Right ventricle myocardium inferior (tissue), 1 donor: Measurements from ENCODE around the gene PRKN. TPM values are rescaled to one million over a fixed set of nuclear protein-coding genes. Genes with fewer than 3 reads are reported as not detected.
"Not testable (repeated sequence)": the region's sequence is repeated elsewhere in the genome, so short reads cannot be mapped to it uniquely, and the experiment has no call there.

Source experiments
- ATAC-seq: fragments of 200-7000 bp; cut with Tn5 transposase; one replicate; pipeline ENCODE4 v1.9.1; 2020; ENCODE audit warnings: mild to moderate bottlenecking, moderate library complexity
- DNase-seq: peaks from one replicate; pipeline ENCODE4 v3.0.0; 2021; ENCODE audit errors: missing footprints
- intact Hi-C: fragments of 100-400 bp; cut with DNase I; formaldehyde crosslinking; loops from one replicate; pipeline ENCODE4 v1.11.0; 2022
- total RNA-seq: library from RNA; stranded (reverse); fragmentation: NEBNext Ultra II Directional; extraction: Animal tissue kit (Norgen Biotek cat#: 25700); gene quantifications from one replicate; pipeline ENCODE4 v1.2.1, GENCODE V29; 2021
- donor health status: DM: no; HTN: yes; CAD: no; lungs with severe emphysema.

The PRKN gene
- total RNA-seq, 1 donor from 2014 or later: 19.5 TPM

GRCh38 chr6:161344626-161345025 is 1382.9 kb downstream of the PRKN start:
- DNase-seq (no peak), ATAC-seq (no peak)
- intact Hi-C loops: no loop called here

DNA sequence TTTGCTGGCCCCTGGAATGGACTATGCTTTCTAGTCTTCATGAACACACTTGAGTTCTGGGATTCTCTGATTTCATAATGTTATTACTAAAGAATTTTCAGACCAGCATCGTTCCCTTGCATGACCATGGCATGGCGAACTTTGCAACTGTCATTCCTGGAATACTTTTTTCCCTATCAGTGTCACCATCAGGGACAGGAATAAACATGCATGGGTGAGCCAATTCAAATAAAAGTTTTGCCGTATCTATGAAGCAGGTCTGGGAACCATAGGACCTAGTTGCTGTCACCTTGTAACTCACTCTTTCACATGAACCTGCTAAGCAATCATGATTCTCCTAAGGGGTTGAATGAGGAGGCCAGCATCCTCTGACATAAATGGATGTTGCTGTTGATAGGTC is 1385.5 kb downstream of the PRKN start:
- ATAC-seq (no peak), DNase-seq (no peak)
- intact Hi-C loops: no loop called here

- DNase-seq (no peak), ATAC-seq (no peak)
- intact Hi-C loops: no loop called here
Measured at GRCh38 chr6:161341638-161342037, 1385.9 kb downstream of the PRKN start.

DNA sequence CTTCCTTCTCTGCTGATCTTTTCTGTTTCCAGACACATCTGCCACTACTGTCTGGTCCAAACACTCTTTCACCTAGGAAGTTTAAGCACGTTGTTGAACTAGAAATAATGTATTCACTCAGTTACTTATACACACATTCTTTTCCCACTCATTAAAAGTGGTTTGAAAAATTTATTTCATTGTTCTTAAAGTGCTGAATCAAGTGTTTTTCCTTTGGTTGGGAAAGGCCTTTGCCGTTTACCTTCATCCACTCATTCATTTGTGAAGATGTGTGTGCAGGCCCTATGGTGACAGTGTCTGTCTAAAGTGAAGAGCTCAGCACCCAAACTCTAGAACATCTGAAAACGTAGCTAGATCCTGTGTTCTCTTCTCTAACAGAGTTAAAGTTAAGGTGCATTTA is 1389.6 kb downstream of the PRKN start:
- ATAC-seq: no peak
- DNase-seq: no peak
- intact Hi-C loops: no loop called here

GRCh38 chr6:161336479-161336878 is 1391.1 kb downstream of the PRKN start:
- intact Hi-C loops: no loop called here
- DNase-seq (no peak), ATAC-seq (no peak)

- intact Hi-C loops: no loop called here
- ATAC-seq: no peak
- no peak for DNase-seq
Measured at GRCh38 chr6:161333410-161333809, 1394.2 kb downstream of the PRKN start.

DNA sequence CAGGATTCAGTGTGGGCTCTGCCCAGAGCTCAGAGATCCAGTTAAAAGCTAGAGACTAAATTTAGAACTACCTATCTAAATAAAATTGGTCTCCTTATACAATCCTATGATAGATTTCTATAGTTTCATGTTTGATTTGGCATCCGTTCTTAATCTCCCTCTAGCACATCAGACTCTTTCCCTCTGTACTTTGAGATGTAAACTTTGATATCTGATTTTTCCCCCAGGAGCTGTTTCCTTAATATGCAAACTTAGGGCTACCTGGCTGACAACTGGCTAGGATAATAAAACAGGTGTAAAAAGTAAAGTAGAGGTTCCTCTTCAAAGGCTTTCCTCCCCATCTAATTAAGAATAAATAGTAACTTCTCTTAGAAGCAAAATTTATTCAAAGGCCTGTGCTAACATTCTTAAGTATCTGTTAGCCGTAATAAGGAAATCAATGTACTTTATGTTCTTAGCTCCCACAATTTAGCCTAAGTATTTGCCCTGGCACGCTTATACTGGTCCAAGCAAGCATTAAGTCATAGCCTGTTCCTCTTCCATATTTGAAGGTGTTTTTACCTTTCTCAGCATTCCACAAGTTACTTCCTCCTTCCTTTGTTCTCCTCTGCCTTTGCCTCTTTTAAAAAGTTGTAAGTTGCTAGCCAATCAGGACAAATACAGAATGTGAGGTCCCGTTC is 1396.0 kb downstream of the PRKN start:
- intact Hi-C loops, ATAC-seq, DNase-seq: not testable (repeated sequence)

DNA sequence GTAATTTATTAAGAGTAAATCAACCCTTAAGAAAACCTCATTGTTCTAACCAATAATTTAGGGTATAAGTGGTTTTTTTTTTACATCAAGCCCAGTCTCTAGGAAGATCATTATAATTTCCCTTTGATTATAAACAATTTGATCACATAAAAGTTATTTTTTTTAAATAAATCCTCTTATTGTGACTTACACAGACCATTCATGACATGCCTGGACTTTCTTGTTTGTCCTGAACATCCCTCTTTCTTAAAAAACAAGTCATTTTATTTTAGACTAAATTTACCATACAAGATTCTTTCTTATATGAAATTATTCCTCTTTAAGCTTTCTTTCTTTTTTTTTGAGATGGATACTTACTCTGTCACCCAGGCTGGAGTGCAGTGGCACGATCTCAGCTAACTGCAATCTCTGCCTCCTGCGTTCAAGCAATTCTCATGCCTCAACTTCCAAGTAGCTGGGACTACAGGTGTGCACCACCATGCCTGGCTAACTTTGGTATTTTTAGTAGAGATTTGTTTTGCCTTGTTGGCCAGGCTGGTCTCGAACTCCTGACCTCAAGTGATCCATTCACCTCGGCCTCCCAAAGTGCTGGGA is 1400.1 kb downstream of the PRKN start:
- no peak for ATAC-seq
- intact Hi-C loops: no loop called here
- no peak for DNase-seq

DNA sequence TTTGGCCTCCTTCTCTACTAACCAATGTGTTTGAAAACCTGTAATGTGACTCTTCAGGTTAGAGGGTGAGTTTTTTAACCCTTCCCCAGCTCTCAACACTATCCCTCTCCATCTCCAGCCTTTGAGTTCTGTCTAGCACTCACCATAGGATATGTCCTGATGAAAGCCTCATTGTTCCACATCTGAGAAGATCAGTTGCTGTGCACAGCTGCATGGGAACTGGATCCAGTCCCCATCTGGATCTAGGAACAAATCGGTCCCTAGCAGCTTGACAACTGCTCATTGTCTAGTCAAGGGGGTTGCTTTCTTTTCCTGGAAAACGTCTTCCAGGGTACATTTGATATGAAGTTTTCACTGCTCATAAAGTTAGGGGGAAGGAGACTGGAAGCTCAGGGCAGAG is 1408.3 kb downstream of the PRKN start:
- intact Hi-C loops: no loop called here
- ATAC-seq (no peak), DNase-seq (no peak)

- no peak for ATAC-seq
- intact Hi-C loops: no loop called here
Measured at GRCh38 chr6:161318456-161318855, 1409.1 kb downstream of the PRKN start.

GRCh38 chr6:161316531-161316930 is 1411.0 kb downstream of the PRKN start:
- no peak for DNase-seq
- ATAC-seq: no peak
- intact Hi-C loops: no loop called here

More at GRCh38 chr6:161318456-161318855, 1409.1 kb downstream of the PRKN start:
- DNase-seq: no peak

DNA sequence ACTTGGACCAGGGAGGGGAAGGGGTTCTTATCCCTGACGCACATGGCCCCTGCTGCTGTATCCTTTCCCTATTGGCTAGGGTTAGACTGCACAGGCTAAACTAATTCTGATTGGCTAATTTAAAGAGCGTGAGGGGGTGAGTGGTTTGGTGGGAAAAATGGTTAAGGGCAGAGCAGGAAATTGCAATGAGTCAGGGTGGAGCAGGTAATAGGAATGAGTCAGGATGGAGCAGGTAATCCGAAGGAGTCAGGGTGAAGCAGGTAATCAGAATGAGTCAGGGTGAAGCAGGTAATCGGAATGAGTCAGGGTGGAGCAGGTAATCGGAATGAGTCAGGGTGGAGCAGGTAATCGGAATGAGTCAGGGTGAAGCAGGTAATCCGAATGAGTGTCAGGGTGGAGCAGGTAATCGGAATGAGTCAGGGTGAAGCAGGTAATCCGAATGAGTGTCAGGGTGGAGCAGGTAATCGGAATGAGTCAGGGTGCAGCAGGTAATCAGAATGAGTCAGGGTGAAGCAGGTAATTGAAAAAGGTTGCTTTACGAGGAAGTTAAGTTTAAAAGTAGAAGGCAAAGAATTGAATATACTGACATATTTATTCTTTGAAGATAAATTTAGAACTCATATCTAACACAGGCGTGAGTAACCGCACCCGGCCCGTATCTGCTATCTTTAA is 1412.2 kb downstream of the PRKN start:
- ATAC-seq, intact Hi-C loops, DNase-seq: not testable (repeated sequence)

GRCh38 chr6:161314541-161315245 is 1412.9 kb downstream of the PRKN start:
- intact Hi-C loops, DNase-seq, ATAC-seq: not testable (repeated sequence)

DNA sequence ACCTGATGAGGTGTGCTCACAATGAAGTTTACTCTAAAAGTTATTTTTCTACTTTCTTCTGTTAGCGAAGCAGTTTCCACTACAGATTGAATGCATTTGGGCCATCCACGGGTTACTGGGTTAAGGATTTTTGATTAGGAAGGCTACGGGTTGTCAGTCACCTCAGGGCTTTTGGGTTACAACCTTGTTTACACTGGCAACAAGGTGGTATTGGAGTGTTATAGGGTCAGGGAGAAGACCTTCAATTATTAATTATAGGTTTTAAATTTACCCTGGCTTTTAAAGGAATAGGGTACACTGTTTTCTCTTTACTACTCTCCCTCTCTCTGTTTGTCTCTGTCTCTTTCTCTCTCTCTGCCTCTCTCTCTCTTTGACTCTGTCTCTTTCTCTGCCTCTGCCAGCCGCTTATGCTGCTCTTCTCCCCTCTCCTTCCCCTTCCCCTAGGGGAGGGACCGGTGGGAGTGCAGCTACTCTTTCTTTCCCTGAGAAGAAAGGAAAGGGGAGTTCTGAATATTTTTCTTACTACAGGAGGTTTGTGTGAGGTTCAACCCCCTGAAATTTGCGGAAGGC is 1413.5 kb downstream of the PRKN start:
- ATAC-seq (no peak), DNase-seq (no peak)
- intact Hi-C loops: no loop called here

DNA sequence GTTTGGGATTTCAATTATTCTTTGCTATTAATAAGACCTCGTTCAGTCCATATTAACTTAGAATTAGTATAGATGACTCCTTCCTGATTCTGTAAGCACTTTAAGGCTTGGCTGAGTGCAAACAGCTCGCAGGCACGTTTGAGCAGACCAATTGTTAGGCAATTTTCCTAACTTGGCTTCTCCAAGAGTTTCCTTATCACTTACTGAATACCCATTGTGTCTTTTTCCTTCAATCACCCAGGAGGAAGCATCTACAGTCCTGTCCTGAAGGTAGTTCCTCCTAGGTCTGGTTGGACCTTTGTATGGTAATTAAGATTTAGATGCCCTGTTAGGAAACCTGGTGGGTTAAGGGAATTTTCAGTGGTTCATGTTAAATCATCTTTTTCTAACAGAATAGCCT is 1414.1 kb downstream of the PRKN start:
- DNase-seq, ATAC-seq, intact Hi-C loops: not testable (repeated sequence)

- ATAC-seq, intact Hi-C loops, DNase-seq: not testable (repeated sequence)
Measured at GRCh38 chr6:161309774-161310173, 1417.8 kb downstream of the PRKN start.

GRCh38 chr6:161308075-161308655 is 1419.4 kb downstream of the PRKN start:
- intact Hi-C loops: no loop called here
- no peak for DNase-seq
- ATAC-seq: no peak

DNA sequence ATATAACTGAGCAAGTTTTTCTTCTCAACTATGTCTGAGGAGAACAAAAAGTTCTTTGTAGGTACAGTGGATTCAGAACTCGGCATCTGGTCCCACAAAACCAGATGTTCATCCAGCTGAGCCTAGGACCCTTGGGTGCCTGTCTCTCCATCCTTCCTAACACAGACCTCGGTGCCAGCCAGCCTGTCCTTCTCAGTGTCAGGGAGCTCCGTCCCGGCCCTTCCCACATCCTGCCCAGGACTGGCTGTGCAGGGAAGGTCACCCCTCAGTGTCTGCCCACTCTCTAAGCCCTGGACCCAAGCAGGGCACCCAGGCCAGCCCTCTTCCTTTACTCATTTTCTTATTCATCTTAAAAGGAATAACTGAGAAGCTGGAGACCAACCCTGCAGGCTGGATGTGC is 1421.7 kb downstream of the PRKN start:
- intact Hi-C loops: no loop called here
- DNase-seq (no peak), ATAC-seq (no peak)
